ENCODE data around the gene CENPQ. TPM values are rescaled to one million over a fixed set of nuclear protein-coding genes. Genes with fewer than 3 reads are reported as not detected.

CENPQ gene
- total RNA-seq, 2 donors from 2014 or later = 12.0 to 19.0 TPM

GRCh38 chr6:49541210-49541724 lies 78.1 kb downstream of the CENPQ start:
- Mint-ChIP-seq H3K4me1 (no peaks in the 10 kb centered on the region), H3K36me3 (ENCODE audit: low read depth) (no peaks in the 10 kb centered on the region), H3K27ac (no peak overlapping the region), H3K9me3 (no peaks in the 10 kb centered on the region), H3K27me3 (peaks cover 6% of the 10 kb centered on the region), H3K4me3 (no peak overlapping the region)
- no peak for ATAC-seq (replicated peaks)

- no peak for ATAC-seq (replicated peaks)
- H3K4me1 Mint-ChIP-seq = no peaks in the 10 kb centered on the region
- no peak overlapping the region for H3K4me3 Mint-ChIP-seq
- no peak overlapping the region for H3K27ac Mint-ChIP-seq
- peaks cover 3% of the 10 kb centered on the region for H3K27me3 Mint-ChIP-seq
- H3K9me3 Mint-ChIP-seq = no peaks in the 10 kb centered on the region
- H3K36me3 Mint-ChIP-seq (ENCODE audit: low read depth) = no peaks in the 10 kb centered on the region
These were observed 78.8 kb downstream of the CENPQ start for GRCh38 chr6:49541936-49542335.

Other genes with a start within 250 kb of the CENPQ start
- gene MMUT, start 117 bp upstream of the CENPQ start, total RNA-seq = 10 to 100 TPM; 19.6 to 19.8 TPM
- gene GLYATL3, start 36.6 kb downstream of the CENPQ start, total RNA-seq = not detected
- not detected for gene C6orf141, start 87.3 kb downstream of the CENPQ start, total RNA-seq
- not detected for gene RHAG, start 173.5 kb downstream of the CENPQ start, total RNA-seq